Naive thymus-derived CD8-positive, alpha-beta T cell (primary cell): ENCODE measurements around the gene OR51B6. TPM values are rescaled to one million over a fixed set of nuclear protein-coding genes. Genes with fewer than 3 reads are reported as not detected.
A peak's percentile ranks its signal among the peaks of the same experiment; 100 is the strongest.

Source experiments
- ATAC-seq, 2 donors: fragments of 150-1000 bp; cut with Tn5 transposase in 1 of 2; sonication (Bioruptor Pico), chemical (Tn5 transposase) in 1 of 2; 1 replicate in 1 of 2; 2 replicates in 1 of 2; pipeline ENCODE4 v1.10.0; 2021; ENCODE audit warnings: mild to moderate bottlenecking in 2 of 2, moderate library complexity in 2 of 2
- POLR2A ChIA-PET: fragments of 350-600 bp; sonication (Branson Sonifier 250); formaldehyde crosslinking; loops from one replicate; lab custom pipeline; 2021; ENCODE audit warnings: antibody characterized with exemption; lab: Charles Lee
- DNase-seq, 10 donors: peaks; one replicate each; pipeline versions ENCODE4 v3.0.0 to v3.0.0-alpha.2; 2020 to 2022
- H3K27ac Mint-ChIP-seq, 10 donors: one replicate each; pipeline ENCODE4 v1.8.0; 2020 to 2022; ENCODE audit warnings: mild to moderate bottlenecking in 10 of 10, mixed read lengths in 10 of 10, moderate library complexity in 4 of 10, inconsistent platforms in 1 of 10
- H3K27me3 Mint-ChIP-seq, 5 donors: one replicate each; pipeline ENCODE4 v1.8.0; 2021 to 2022; ENCODE audit warnings: mixed read lengths in 5 of 5
- H3K36me3 Mint-ChIP-seq, 3 donors: one replicate each; pipeline ENCODE4 v1.8.0; 2020 to 2022; ENCODE audit warnings: mixed read lengths in 3 of 3, mild to moderate bottlenecking in 2 of 3, inconsistent platforms in 1 of 3
- H3K4me1 Mint-ChIP-seq, 4 donors: one replicate each; pipeline ENCODE4 v1.8.0; 2021 to 2022; ENCODE audit warnings: mixed read lengths in 4 of 4
- H3K4me3 Mint-ChIP-seq, 10 donors: one replicate each; pipeline ENCODE4 v1.8.0; 2020 to 2022; ENCODE audit warnings: mild to moderate bottlenecking in 10 of 10, mixed read lengths in 10 of 10, moderate library complexity in 6 of 10, inconsistent platforms in 1 of 10
- H3K9me3 Mint-ChIP-seq, 9 donors: one replicate each; pipeline ENCODE4 v1.8.0; 2020 to 2022; ENCODE audit warnings: mixed read lengths in 9 of 9, mild to moderate bottlenecking in 3 of 9, inconsistent platforms in 1 of 9, moderate library complexity in 1 of 9
- polyA plus RNA-seq, 3 donors: library from polyadenylated mRNA; unstranded; fragments of 300-500 nt; fragmentation: Illumina TruSeq; gene quantifications; one replicate each; pipeline ENCODE4 v1.2.3, GENCODE V29; 2021
- total RNA-seq, 8 experiments: library from RNA in 2 of 8; stranded (reverse) in 2 of 8; gene quantifications; one replicate each; pipeline ENCODE4 v1.2.3 and lab custom pipeline; 2021 to 2026

Gene OR51B6
- total and polyA plus RNA-seq, 5 experiments from 2014 or later, result not detected

- H3K4me1 Mint-ChIP-seq, result no peaks in the 10 kb centered on the region
- DNase-seq (no peak), ATAC-seq (no peak)
- H3K36me3 Mint-ChIP-seq, result peaks cover 0 to 3% (median 0%) of the 10 kb centered on the region in 3 donors
- H3K27ac Mint-ChIP-seq, result no peak overlapping the region
- no peak overlapping the region for H3K4me3 Mint-ChIP-seq
- peaks cover 0 to 9% (median 4%) of the 10 kb centered on the region in 9 donors for H3K9me3 Mint-ChIP-seq
- POLR2A ChIA-PET, result no interaction called here
- peaks cover 4 to 17% (median 14%) of the 10 kb centered on the region in 5 donors for H3K27me3 Mint-ChIP-seq
These were observed 17.3 kb downstream of the OR51B6 start for GRCh38 chr11:5368502-5369043.

- Mint-ChIP-seq H3K36me3 (peaks cover 0 to 3% (median 0%) of the 10 kb centered on the region in 3 donors), H3K27me3 (peaks cover 5 to 17% (median 14%) of the 10 kb centered on the region in 5 donors), H3K27ac (no peak overlapping the region), H3K9me3 (peaks cover 0 to 9% (median 4%) of the 10 kb centered on the region in 9 donors), H3K4me3 (no peak overlapping the region), H3K4me1 (no peaks in the 10 kb centered on the region)
- DNase-seq, result no peak
- POLR2A ChIA-PET, result no interaction called here
- ATAC-seq, result no peak
These were observed 18.5 kb downstream of the OR51B6 start for GRCh38 chr11:5369789-5370188.

- Mint-ChIP-seq H3K4me1 (no peaks in the 10 kb centered on the region), H3K27ac (no peak overlapping the region), H3K36me3 (no peaks in the 10 kb centered on the region), H3K27me3 (peaks cover 0 to 11% (median 0%) of the 10 kb centered on the region in 5 donors), H3K4me3 (no peak overlapping the region), H3K9me3 (peaks cover 0 to 2% (median 0%) of the 10 kb centered on the region in 9 donors)
- no peak for ATAC-seq
- DNase-seq, result peak in 2 of 10 donors; percentile 6
- POLR2A ChIA-PET, result no interaction called here
These were observed 29.5 kb downstream of the OR51B6 start for GRCh38 chr11:5380740-5381342.

- Mint-ChIP-seq H3K9me3 (no peaks in the 10 kb centered on the region), H3K4me1 (no peaks in the 10 kb centered on the region), H3K36me3 (no peaks in the 10 kb centered on the region), H3K27ac (no peak within 1 kb of the TSS), H3K4me3 (no peak within 1 kb of the TSS), H3K27me3 (peaks cover 0 to 11% (median 0%) of the 10 kb centered on the region in 5 donors)
- no peak for ATAC-seq
- POLR2A ChIA-PET, result no interaction called here
- DNase-seq, result no peak
These were observed 32.3 kb downstream of the OR51B6 start, which contains the start of gene OR51M1 for GRCh38 chr11:5383576-5383975. OR51M1 (plus strand) TSS chr11:5383812; CDS start chr11:5389399, 5,587 bp downstream.

- POLR2A ChIA-PET, result no interaction called here
- H3K9me3 Mint-ChIP-seq, result no peaks in the 10 kb centered on the region
- H3K27ac Mint-ChIP-seq, result no peak overlapping the region
- no peak for DNase-seq
- H3K4me3 Mint-ChIP-seq, result no peak overlapping the region
- H3K36me3 Mint-ChIP-seq, result no peaks in the 10 kb centered on the region
- peaks cover 0 to 11% (median 0%) of the 10 kb centered on the region in 5 donors for H3K27me3 Mint-ChIP-seq
- H3K4me1 Mint-ChIP-seq, result no peaks in the 10 kb centered on the region
- ATAC-seq, result no peak
These were observed 33.0 kb downstream of the OR51B6 start for GRCh38 chr11:5384335-5384734.

- H3K4me1 Mint-ChIP-seq, result no peaks in the 10 kb centered on the region
- ATAC-seq (no peak), DNase-seq (no peak)
- H3K4me3 Mint-ChIP-seq, result no peak overlapping the region
- peaks cover 0 to 10% (median 2%) of the 10 kb centered on the region in 5 donors for H3K27me3 Mint-ChIP-seq
- H3K9me3 Mint-ChIP-seq, result no peaks in the 10 kb centered on the region
- no peak overlapping the region for H3K27ac Mint-ChIP-seq
- no peaks in the 10 kb centered on the region for H3K36me3 Mint-ChIP-seq
- POLR2A ChIA-PET, result no interaction called here
These were observed 38.9 kb downstream of the OR51B6 start for GRCh38 chr11:5390210-5390609.

GRCh38 chr11:5394091-5394490, 42.8 kb downstream of the OR51B6 start:
- no peak for ATAC-seq
- H3K9me3 Mint-ChIP-seq, result peaks cover 0 to 5% (median 0%) of the 10 kb centered on the region in 9 donors
- POLR2A ChIA-PET, result no interaction called here
- H3K36me3 Mint-ChIP-seq, result no peaks in the 10 kb centered on the region
- no peak overlapping the region for H3K27ac Mint-ChIP-seq
- no peak for DNase-seq
- no peak overlapping the region for H3K4me3 Mint-ChIP-seq
- H3K4me1 Mint-ChIP-seq, result no peaks in the 10 kb centered on the region
- H3K27me3 Mint-ChIP-seq, result peaks cover 0 to 10% (median 2%) of the 10 kb centered on the region in 5 donors

GRCh38 chr11:5398936-5399335, 47.6 kb downstream of the OR51B6 start:
- Mint-ChIP-seq H3K9me3 (peaks cover 0 to 6% (median 2%) of the 10 kb centered on the region in 9 donors), H3K4me1 (no peaks in the 10 kb centered on the region), H3K27me3 (peaks cover 0 to 14% (median 8%) of the 10 kb centered on the region in 5 donors), H3K27ac (no peak overlapping the region), H3K36me3 (no peaks in the 10 kb centered on the region), H3K4me3 (no peak overlapping the region)
- ATAC-seq, result no peak
- POLR2A ChIA-PET, result no interaction called here
- no peak for DNase-seq

Other genes with a start within 250 kb of the OR51B6 start
- gene OR52A5, start 213.2 kb upstream of the OR51B6 start, total RNA-seq, result not detected
- gene OR52A5, start 213.2 kb upstream of the OR51B6 start, polyA plus RNA-seq, result not detected
- not detected for gene OR52A1, start 196.8 kb upstream of the OR51B6 start, total RNA-seq
- gene OR52A1, start 196.8 kb upstream of the OR51B6 start, polyA plus RNA-seq, result not detected
- not detected for gene OR51V1, start 150.8 kb upstream of the OR51B6 start, total RNA-seq
- not detected for gene OR51V1, start 150.8 kb upstream of the OR51B6 start, polyA plus RNA-seq
- gene HBB, start 124.4 kb upstream of the OR51B6 start, total RNA-seq, result not detected
- gene HBB, start 124.4 kb upstream of the OR51B6 start, polyA plus RNA-seq, result under 1 TPM in 2 of 3 donors, not detected in 1; 0.88 to 0.89 TPM
- not detected for gene HBD, start 117.0 kb upstream of the OR51B6 start, total RNA-seq
- not detected for gene HBD, start 117.0 kb upstream of the OR51B6 start, polyA plus RNA-seq
- gene HBG1, start 101.7 kb upstream of the OR51B6 start, total RNA-seq, result not detected
- gene HBG1, start 101.7 kb upstream of the OR51B6 start, polyA plus RNA-seq, result not detected
- not detected for gene HBG2, start 96.7 kb upstream of the OR51B6 start, total RNA-seq
- not detected for gene HBG2, start 96.7 kb upstream of the OR51B6 start, polyA plus RNA-seq
- gene HBE1, start 81.6 kb upstream of the OR51B6 start, total RNA-seq, result not detected
- not detected for gene HBE1, start 81.6 kb upstream of the OR51B6 start, polyA plus RNA-seq
- not detected for gene OR51B4, start 49.6 kb upstream of the OR51B6 start, total RNA-seq
- not detected for gene OR51B4, start 49.6 kb upstream of the OR51B6 start, polyA plus RNA-seq
- gene OR51B2, start 27.2 kb upstream of the OR51B6 start, total RNA-seq, result not detected
- gene OR51B2, start 27.2 kb upstream of the OR51B6 start, polyA plus RNA-seq, result not detected
- gene OR51B5, start 8.0 kb upstream of the OR51B6 start, total RNA-seq, result not detected
- not detected for gene OR51B5, start 8.0 kb upstream of the OR51B6 start, polyA plus RNA-seq
- gene OR51M1, start 32.3 kb downstream of the OR51B6 start, total RNA-seq, result not detected
- not detected for gene OR51M1, start 32.3 kb downstream of the OR51B6 start, polyA plus RNA-seq
- not detected for gene OR51Q1, start 70.6 kb downstream of the OR51B6 start, total RNA-seq
- gene OR51Q1, start 70.6 kb downstream of the OR51B6 start, polyA plus RNA-seq, result not detected
- not detected for gene OR51I1, start 90.0 kb downstream of the OR51B6 start, total RNA-seq
- gene OR51I1, start 90.0 kb downstream of the OR51B6 start, polyA plus RNA-seq, result not detected
- not detected for gene OR51I2, start 97.8 kb downstream of the OR51B6 start, total RNA-seq
- gene OR51I2, start 97.8 kb downstream of the OR51B6 start, polyA plus RNA-seq, result not detected
- not detected for gene OR52D1, start 137.2 kb downstream of the OR51B6 start, total RNA-seq
- not detected for gene OR52D1, start 137.2 kb downstream of the OR51B6 start, polyA plus RNA-seq
- under 1 TPM in 1 of 2 experiments, not detected in 1; 0.41 TPM for gene UBQLN3, start 158.4 kb downstream of the OR51B6 start, total RNA-seq
- gene UBQLN3, start 158.4 kb downstream of the OR51B6 start, polyA plus RNA-seq, result not detected
- under 1 TPM; 0.47 TPM for gene UBQLNL, start 165.2 kb downstream of the OR51B6 start, total RNA-seq
- not detected for gene UBQLNL, start 165.2 kb downstream of the OR51B6 start, polyA plus RNA-seq
- gene OR52H1, start 197.0 kb downstream of the OR51B6 start, total RNA-seq, result not detected
- gene OR52H1, start 197.0 kb downstream of the OR51B6 start, polyA plus RNA-seq, result not detected
- not detected for gene OR52B6, start 229.4 kb downstream of the OR51B6 start, total RNA-seq
- gene OR52B6, start 229.4 kb downstream of the OR51B6 start, polyA plus RNA-seq, result not detected
- not detected for gene TRIM6, start 245.1 kb downstream of the OR51B6 start, total RNA-seq
- not detected for gene TRIM6, start 245.1 kb downstream of the OR51B6 start, polyA plus RNA-seq